H1 (cell line): ENCODE data around the gene HPD. TPM values are rescaled to one million over a fixed set of nuclear protein-coding genes. Genes with fewer than 3 reads are reported as not detected.

ENCODE experiments used
- CTCF ChIA-PET: fragments of 300-600 bp; sonication (Branson Sonifier 250); formaldehyde crosslinking; loops from one replicate; lab custom pipeline; 2021; ENCODE audit not compliant: partially characterized antibody; lab: Charles Lee
- POLR2A ChIA-PET: fragments of 300-600 bp; sonication (Branson Sonifier 250); formaldehyde crosslinking; loops from one replicate; lab custom pipeline; 2021; ENCODE audit warnings: inconsistent platforms; ENCODE audit not compliant: partially characterized antibody; lab: Charles Lee
- DNase-seq, 2 experiments: peaks; one replicate each; pipeline versions ENCODE4 v3.0.0 to v3.0.0-alpha.2; 2010 to 2022; ENCODE audit warnings: low spot score in 2 of 2, low read depth in 1 of 2, mixed read lengths in 1 of 2
- FAIRE-seq: peaks from 2 replicates; lab custom pipeline; 2011; peaks lifted over from hg19 to GRCh38; lab: Jason Lieb, UNC
- H2AFZ ChIP-seq: 2 replicates; pipeline ENCODE4 v1.8.1; 2012; ENCODE audit warnings: low read length, inconsistent platforms
- H2AK5ac ChIP-seq: 2 replicates; pipeline ENCODE4 v1.6.1; 2013; ENCODE audit warnings: low read depth, low read length
- H2BK120ac ChIP-seq: replicated peaks from 2 replicates; pipeline ENCODE3; 2013; ENCODE audit warnings: low read depth, low read length, inconsistent platforms
- H2BK12ac ChIP-seq: 2 replicates; pipeline ENCODE4 v1.6.1; 2013; ENCODE audit warnings: low read depth, low read length
- H2BK15ac ChIP-seq: 2 replicates; pipeline ENCODE4 v1.6.1; 2013; ENCODE audit warnings: low read length
- H2BK20ac ChIP-seq: 2 replicates; pipeline ENCODE4 v1.6.1; 2013; ENCODE audit warnings: low read length
- H2BK5ac ChIP-seq: 2 replicates; pipeline ENCODE4 v1.6.1; 2013; ENCODE audit warnings: low read depth, low read length
- H3K14ac ChIP-seq: 2 replicates; pipeline ENCODE4 v1.6.1; 2013; ENCODE audit warnings: inconsistent platforms; ENCODE audit not compliant: insufficient read length
- H3K18ac ChIP-seq: 2 replicates; pipeline ENCODE4 v1.6.1; 2013; ENCODE audit warnings: low read length; ENCODE audit errors: extremely low read depth
- H3K23ac ChIP-seq: 2 replicates; pipeline ENCODE4 v1.6.1; 2013; ENCODE audit warnings: inconsistent platforms; ENCODE audit not compliant: insufficient read length
- H3K23me2 ChIP-seq: 2 replicates; pipeline ENCODE4 v1.6.1; 2013; ENCODE audit warnings: low read depth, low read length
- H3K27ac ChIP-seq: 2 replicates; pipeline ENCODE4 v1.6.1; 2011; ENCODE audit warnings: low read depth, low read length, inconsistent platforms
- H3K27me3 ChIP-seq, 4 experiments: replicated peaks in 1 of 4; 1 replicate in 1 of 4; 2 replicates in 3 of 4; pipeline versions ENCODE4 v1.6.1 to v1.8.1; 2011 to 2013; ENCODE audit warnings: low read length in 3 of 4, mild to moderate bottlenecking in 3 of 4, inconsistent platforms in 2 of 4, mixed read lengths in 2 of 4, moderate library complexity in 1 of 4; ENCODE audit not compliant: control insufficient read depth in 3 of 4, insufficient read depth in 3 of 4; ENCODE audit errors: extremely low read depth in 1 of 4
- H3K36me3 ChIP-seq, 4 experiments: 2 replicates each; pipeline versions ENCODE4 v1.6.1 to v1.8.1; 2011 to 2013; ENCODE audit warnings: mild to moderate bottlenecking in 4 of 4, low read length in 3 of 4, moderate library complexity in 2 of 4, control low read depth in 1 of 4, inconsistent platforms in 1 of 4; ENCODE audit not compliant: insufficient read depth in 4 of 4, control insufficient read depth in 2 of 4
- H3K4ac ChIP-seq: replicated peaks from 2 replicates; pipeline ENCODE3; 2013; ENCODE audit warnings: low read length, low read depth, mixed read lengths, inconsistent platforms; ENCODE audit not compliant: insufficient read length
- H3K4me1 ChIP-seq, 4 experiments: replicated peaks in 1 of 4; 1 replicate in 1 of 4; 2 replicates in 3 of 4; pipeline versions ENCODE4 v1.6.1 to v1.8.1; 2011 to 2013; ENCODE audit warnings: low read length in 3 of 4, inconsistent platforms in 2 of 4, mixed read lengths in 1 of 4; ENCODE audit not compliant: insufficient read depth in 4 of 4, control insufficient read depth in 3 of 4
- H3K4me2 ChIP-seq, 2 experiments: 2 replicates each; pipeline versions ENCODE4 v1.6.1 to v1.8.1; 2011 to 2013; ENCODE audit warnings: low read depth in 2 of 2, low read length in 2 of 2, control low read depth in 1 of 2, inconsistent platforms in 1 of 2, mild to moderate bottlenecking in 1 of 2; ENCODE audit not compliant: insufficient read depth in 1 of 2
- H3K4me3 ChIP-seq, 4 experiments: fragments of 200-600, 300-600 bp in 1 of 4; sonication (generic), shearing (Covaris generic), sonication (Bioruptor Twin) in 1 of 4; 2 replicates each; pipeline versions ENCODE4 v1.5.1 to v1.8.1; 2011 to 2016; ENCODE audit warnings: low read length in 4 of 4, low read depth in 3 of 4, control low read depth in 2 of 4, inconsistent platforms in 2 of 4, mild to moderate bottlenecking in 2 of 4, mixed read lengths in 1 of 4, moderate library complexity in 1 of 4; ENCODE audit not compliant: insufficient read depth in 2 of 4; ENCODE audit errors: extremely low read depth in 1 of 4
- H3K56ac ChIP-seq: replicated peaks from 2 replicates; pipeline ENCODE3; 2013; ENCODE audit warnings: low read depth, mild to moderate bottlenecking, mixed read lengths, low read length, inconsistent platforms; ENCODE audit not compliant: insufficient read length
- H3K79me1 ChIP-seq: 2 replicates; pipeline ENCODE4 v1.6.1; 2013; ENCODE audit warnings: low read depth, low read length, control low read depth
- H3K79me2 ChIP-seq, 2 experiments: 2 replicates each; pipeline versions ENCODE4 v1.6.1 to v1.8.1; 2012 to 2013; ENCODE audit warnings: low read length in 2 of 2, mild to moderate bottlenecking in 2 of 2, inconsistent platforms in 1 of 2; ENCODE audit not compliant: insufficient read depth in 2 of 2, control insufficient read depth in 1 of 2
- H3K9ac ChIP-seq, 4 experiments: replicated peaks in 1 of 4; 1 replicate in 1 of 4; 2 replicates in 3 of 4; pipeline versions ENCODE4 v1.6.1 to v1.8.1; 2011 to 2013; ENCODE audit warnings: low read depth in 3 of 4, low read length in 3 of 4, control low read depth in 2 of 4, mild to moderate bottlenecking in 2 of 4, moderate library complexity in 2 of 4, inconsistent platforms in 1 of 4; ENCODE audit errors: extremely low read depth in 1 of 4
- H3K9me3 ChIP-seq, 2 experiments: 2 replicates each; pipeline versions ENCODE4 v1.6.1 to v1.8.1; 2012 to 2013; ENCODE audit warnings: mild to moderate bottlenecking in 2 of 2, moderate library complexity in 2 of 2, control low read depth in 1 of 2, inconsistent platforms in 1 of 2, low read depth in 1 of 2, low read length in 1 of 2, mixed read lengths in 1 of 2; ENCODE audit not compliant: insufficient read depth in 2 of 2
- H4K20me1 ChIP-seq, 2 experiments: replicated peaks in 1 of 2; 2 replicates each; pipeline versions ENCODE3 to v1.8.1; 2011 to 2013; ENCODE audit warnings: inconsistent platforms in 2 of 2, low read length in 2 of 2, mild to moderate bottlenecking in 1 of 2; ENCODE audit not compliant: insufficient read depth in 2 of 2, control insufficient read depth in 1 of 2
- H4K5ac ChIP-seq: 2 replicates; pipeline ENCODE4 v1.6.1; 2013; ENCODE audit warnings: low read length, low read depth, mixed read lengths, inconsistent platforms; ENCODE audit not compliant: insufficient read length
- H4K8ac ChIP-seq: 2 replicates; pipeline ENCODE4 v1.8.0; 2013; ENCODE audit warnings: mild to moderate bottlenecking, moderate library complexity, low read length, inconsistent platforms; ENCODE audit not compliant: insufficient read depth; ENCODE audit errors: extremely low read depth
- H4K91ac ChIP-seq: replicated peaks from 2 replicates; pipeline ENCODE3; 2013; ENCODE audit warnings: low read length, mixed read lengths, inconsistent platforms; ENCODE audit not compliant: insufficient read length
- CHD2 ChIP-seq: IDR thresholded peaks from 2 replicates; pipeline ENCODE4 v1.6.1; 2012; ENCODE audit warnings: low read length, improper control_type of control experiment
- CTBP2 ChIP-seq: IDR thresholded peaks from 2 replicates; pipeline ENCODE4 v1.7.0; 2011; ENCODE audit warnings: borderline replicate concordance, mild to moderate bottlenecking, moderate library complexity, mixed read lengths, low read length; ENCODE audit not compliant: insufficient read depth, insufficient read length
- E2F6 ChIP-seq: IDR thresholded peaks from 2 replicates; pipeline ENCODE4 v1.6.1; 2012; ENCODE audit warnings: inconsistent platforms
- EGR1 ChIP-seq: IDR thresholded peaks from 2 replicates; pipeline ENCODE4 v1.6.1; 2011; ENCODE audit warnings: low read depth, low read length, borderline replicate concordance
- FOSL1 ChIP-seq: IDR thresholded peaks from 2 replicates; pipeline ENCODE4 v1.6.1; 2011; ENCODE audit warnings: mild to moderate bottlenecking, low read depth, low read length, moderate library complexity; ENCODE audit not compliant: insufficient read depth
- GABPA ChIP-seq: IDR thresholded peaks from 2 replicates; pipeline ENCODE4 v1.6.1; 2011; ENCODE audit warnings: mild to moderate bottlenecking, low read length, moderate library complexity, borderline replicate concordance; ENCODE audit not compliant: insufficient read depth
- HDAC2 ChIP-seq, 2 experiments: fragments of 300-600 bp in 1 of 2; sonication (generic) in 1 of 2; IDR thresholded peaks; 2 replicates each; pipeline ENCODE4 v1.6.1; 2011 to 2012; ENCODE audit warnings: low read depth in 2 of 2, low read length in 2 of 2, mild to moderate bottlenecking in 2 of 2, moderate library complexity in 2 of 2, borderline replicate concordance in 1 of 2, inconsistent platforms in 1 of 2
- MAFK ChIP-seq: IDR thresholded peaks from 2 replicates; pipeline ENCODE4 v1.6.1; 2012; ENCODE audit warnings: low read depth, mild to moderate bottlenecking, improper control_type of control experiment, low read length
- NRF1 ChIP-seq: IDR thresholded peaks from 2 replicates; pipeline ENCODE4 v1.6.1; 2011; ENCODE audit warnings: mild to moderate bottlenecking, low read depth, low read length, improper control_type of control experiment
- RXRA ChIP-seq: IDR thresholded peaks from 2 replicates; pipeline ENCODE4 v1.6.1; 2011; ENCODE audit warnings: low read depth, mild to moderate bottlenecking, low read length, moderate library complexity; ENCODE audit not compliant: insufficient read depth
- SAP30 ChIP-seq: fragments of 300-600 bp; sonication (generic); IDR thresholded peaks from 2 replicates; pipeline ENCODE4 v1.7.1; 2012; ENCODE audit warnings: low read length, moderate library complexity, mild to moderate bottlenecking, inconsistent platforms; ENCODE audit not compliant: insufficient read depth, insufficient replicate concordance
- SIX5 ChIP-seq: IDR thresholded peaks from 2 replicates; pipeline ENCODE4 v1.6.1; 2011; ENCODE audit warnings: mild to moderate bottlenecking, low read depth, low read length
- TEAD4 ChIP-seq: IDR thresholded peaks from 2 replicates; pipeline ENCODE4 v1.6.1; 2012; ENCODE audit warnings: low read depth, low read length, inconsistent platforms, mixed read lengths
- WGBS, 2 experiments: shearing (Covaris generic) in 1 of 2; methylation state at CpG; one replicate each; pipeline versions ENCODE4 v1.1.6 to v1.1.7; 2013 to 2015; ENCODE audit warnings: low lambda C conversion rate in 2 of 2, mixed read lengths in 2 of 2, inconsistent platforms in 1 of 2, low coverage in 1 of 2, missing lambda C conversion rate in 1 of 2; ENCODE audit not compliant: insufficient replicate concordance in 2 of 2, insufficient coverage in 1 of 2, insufficient read length in 1 of 2; ENCODE audit errors: extremely low coverage in 1 of 2, missing lambda C conversion rate in 1 of 2; 5-methylcytosine and 5-hydroxymethylcytosine counted together
- polyA plus RNA-seq, 7 experiments: library from polyadenylated mRNA; depleted of rRNA in 3 of 7; stranded (reverse) in 5 of 7; unstranded in 2 of 7; fragments of >200 nt in 5 of 7; fragments of 200-250 nt in 2 of 7; gene quantifications; 1 replicate in 5 of 7; 2 replicates in 1 of 7; 4 replicates in 1 of 7; pipeline versions ENCODE4 v1.2.1 to v1.2.3, GENCODE V29; 2011 to 2013; ENCODE audit warnings: missing spikeins in 2 of 7, mixed read lengths in 2 of 7
- total RNA-seq: library from RNA; stranded (reverse); fragmentation: NEBNext Ultra II Directional; extraction: Animal tissue kit (Norgen Biotek cat#: 25700); gene quantifications from 2 replicates; pipeline ENCODE4 v1.2.1, GENCODE V29; 2021

The HPD gene
- total and polyA plus RNA-seq, 2 of the 8 experiments (the other 6 are each of a cell fraction or from before 2014, with no cell fraction given), result 0.48 to 0.56 TPM

GRCh38 chr12:121825041-121825523 lies 33.6 kb downstream of the HPD start:
- WGBS, 2 experiments, result 94% methylated on average over 16 of the region's 18 CpGs; no CpG with 5 or more reads in 1 of the 2 experiments
- CTCF ChIA-PET, result interaction anchor here (0.5 to 14.5 kb wide), 8 partner anchors 9 to 346 kb away, joined by 3 to 163 read pairs (median 6); partner anchors contain the start of gene RHOF
- TF ChIP-seq RXRA (no peak), MAFK (no peak), EGR1 (no peak), CHD2 (no peak), TEAD4 (no peak), FOSL1 (no peak), GABPA (no peak), HDAC2 (IDR thresholded peaks at IDR 0.05; ENCODE audit: borderline replicate concordance in 1 of 2, low read depth in 2 of 2, low read length in 2 of 2) (no peak), SIX5 (no peak), E2F6 (no peak), CTBP2 (no peak), NRF1 (no peak), SAP30 (no peak)

More at GRCh38 chr12:121825041-121825523, 33.6 kb downstream of the HPD start:
- no peaks in the 10 kb centered on the region for H3K4me1 ChIP-seq
- no peak overlapping the region for H3K27ac ChIP-seq
- H3K4me2 ChIP-seq, result no peak overlapping the region
- H3K79me2 ChIP-seq, result no peaks in the 10 kb centered on the region
- peaks cover 4 to 34% (median 19%) of the 10 kb centered on the region in 4 experiments for H3K36me3 ChIP-seq
- no peak for FAIRE-seq
- no peak overlapping the region for H4K91ac ChIP-seq
- no peak overlapping the region for H2BK15ac ChIP-seq
- DNase-seq, result no peak
- POLR2A ChIA-PET, result interaction anchor here (1.4 to 6.4 kb wide), 8 partner anchors 9 to 63 kb away, joined by 3 to 50 read pairs (median 6); partner anchors contain the start of genes RHOF and SETD1B
- no peak overlapping the region for H3K23ac ChIP-seq
- H2AFZ ChIP-seq, result no peak overlapping the region
- no peak overlapping the region for H3K4me3 ChIP-seq
- H3K4ac ChIP-seq, result no peak overlapping the region
- no peak overlapping the region for H2BK5ac ChIP-seq
- H2BK12ac ChIP-seq, result no peak overlapping the region
- H4K20me1 ChIP-seq, result peaks cover 0 to 13% of the 10 kb centered on the region in 2 experiments
- no peak overlapping the region for H2BK20ac ChIP-seq
- no peaks in the 10 kb centered on the region for H3K9me3 ChIP-seq
- no peak overlapping the region for H3K56ac ChIP-seq
- H2AK5ac ChIP-seq, result no peak overlapping the region
- H4K5ac ChIP-seq, result no peak overlapping the region
- H3K27me3 ChIP-seq, result no peaks in the 10 kb centered on the region
- H3K18ac ChIP-seq, result no peak overlapping the region
- H3K23me2 ChIP-seq, result no peaks in the 10 kb centered on the region
- H4K8ac ChIP-seq, result no peak overlapping the region
- H3K9ac ChIP-seq, result no peak overlapping the region
- H3K14ac ChIP-seq, result no peak overlapping the region
- H2BK120ac ChIP-seq, result no peak overlapping the region
- H3K79me1 ChIP-seq, result no peaks in the 10 kb centered on the region
